Tibial artery (tissue), 4 donors: Measurements from ENCODE around the gene CLSTN1.

Experiments used
- DNase-seq, 2 donors: peaks; one replicate each; pipeline ENCODE4 v3.0.0-alpha.2; 2019
- H3K27ac ChIP-seq, 2 donors: fragments of 200-600 bp; sonication (generic) in 1 of 2; 1 replicate in 1 of 2; 2 replicates in 1 of 2; pipeline ENCODE4 v1.5.1; 2018 to 2019; ENCODE audit warnings: mild to moderate bottlenecking in 1 of 2
- H3K27me3 ChIP-seq, 2 donors: fragments of 200-600 bp; sonication (generic) in 1 of 2; one replicate each; pipeline versions ENCODE4 v1.5.1 to v1.6.0; 2016 to 2019
- H3K36me3 ChIP-seq, 3 donors: fragments of 200-600 bp; sonication (generic) in 2 of 3; one replicate each; pipeline ENCODE4 v1.5.1; 2016 to 2019; ENCODE audit warnings: mild to moderate bottlenecking in 2 of 3
- H3K4me1 ChIP-seq, 4 donors: fragments of 200-600 bp; sonication (generic) in 2 of 4; 1 replicate in 3 of 4; 2 replicates in 1 of 4; pipeline ENCODE4 v1.5.1; 2016 to 2019
- H3K4me3 ChIP-seq, 2 donors: fragments of 200-600 bp; sonication (generic) in 1 of 2; 1 replicate in 1 of 2; 2 replicates in 1 of 2; pipeline ENCODE4 v1.5.1; 2018 to 2019; ENCODE audit warnings: mild to moderate bottlenecking in 2 of 2
- H3K9me3 ChIP-seq, 3 donors: fragments of 200-600 bp; sonication (generic) in 1 of 3; one replicate each; pipeline ENCODE4 v1.5.1; 2016 to 2019
- CTCF ChIP-seq, 2 experiments: fragments of 200-600 bp in 1 of 2; fragments of 450-650 bp in 1 of 2; IDR thresholded peaks; one replicate each; pipeline ENCODE4 v1.5.1; 2017 to 2019; ENCODE audit warnings: antibody characterized with exemption in 2 of 2, mild to moderate bottlenecking in 1 of 2, moderate library complexity in 1 of 2
- intact Hi-C: fragments of 100-400 bp; cut with DNase I; formaldehyde crosslinking; loops from one replicate; pipeline ENCODE4 v1.15.0; 2023; ENCODE audit warnings: low total_unique reads

Gene CLSTN1

GRCh38 chr1:9737057-9737456 is 86.7 kb downstream of the CLSTN1 start:
- H3K4me1 ChIP-seq = no peaks in the 10 kb centered on the region
- intact Hi-C loops = no loop called here
- H3K36me3 ChIP-seq = peaks cover 86 to 100% (median 97%) of the 10 kb centered on the region in 3 donors
- no peak overlapping the region for H3K4me3 ChIP-seq
- no peak for TF ChIP-seq CTCF (IDR thresholded peaks at IDR 0.05)
- H3K27me3 ChIP-seq = no peaks in the 10 kb centered on the region
- H3K27ac ChIP-seq = no peak overlapping the region
- no peaks in the 10 kb centered on the region for H3K9me3 ChIP-seq
- no peak for DNase-seq

GRCh38 chr1:9736241-9736640 is 87.5 kb downstream of the CLSTN1 start:
- Histone ChIP-seq H3K27me3 (no peaks in the 10 kb centered on the region), H3K4me1 (no peaks in the 10 kb centered on the region), H3K27ac (no peak overlapping the region), H3K9me3 (no peaks in the 10 kb centered on the region), H3K36me3 (peaks cover 85 to 100% (median 99%) of the 10 kb centered on the region in 3 donors), H3K4me3 (no peak overlapping the region)
- TF ChIP-seq CTCF (IDR thresholded peaks at IDR 0.05) = no peak
- intact Hi-C loops = no loop called here
- DNase-seq = no peak

- no peak for DNase-seq
- peaks cover 85 to 100% (median 99%) of the 10 kb centered on the region in 3 donors for H3K36me3 ChIP-seq
- no peaks in the 10 kb centered on the region for H3K27me3 ChIP-seq
- no peak overlapping the region for H3K27ac ChIP-seq
- H3K9me3 ChIP-seq = no peaks in the 10 kb centered on the region
- no peak for TF ChIP-seq CTCF (IDR thresholded peaks at IDR 0.05)
- intact Hi-C loops = no loop called here
- H3K4me1 ChIP-seq = no peaks in the 10 kb centered on the region
- H3K4me3 ChIP-seq = no peak overlapping the region
Measured at GRCh38 chr1:9735800-9736199, 88.0 kb downstream of the CLSTN1 start.

GRCh38 chr1:9733160-9733789 is 90.5 kb downstream of the CLSTN1 start:
- Histone ChIP-seq H3K4me1 (no peaks in the 10 kb centered on the region), H3K9me3 (no peaks in the 10 kb centered on the region), H3K27ac (no peak overlapping the region), H3K27me3 (no peaks in the 10 kb centered on the region), H3K4me3 (no peak overlapping the region), H3K36me3 (peaks cover 85 to 100% (median 94%) of the 10 kb centered on the region in 3 donors)
- intact Hi-C loops = no loop called here
- TF ChIP-seq CTCF (IDR thresholded peaks at IDR 0.05) = no peak
- no peak for DNase-seq

GRCh38 chr1:9732123-9732971 is 91.4 kb downstream of the CLSTN1 start:
- TF ChIP-seq CTCF (IDR thresholded peaks at IDR 0.05) = no peak
- Histone ChIP-seq H3K36me3 (peaks cover 85 to 100% (median 92%) of the 10 kb centered on the region in 3 donors), H3K9me3 (no peaks in the 10 kb centered on the region), H3K27me3 (no peaks in the 10 kb centered on the region), H3K27ac (no peak overlapping the region), H3K4me1 (no peaks in the 10 kb centered on the region), H3K4me3 (no peak overlapping the region)
- intact Hi-C loops = no loop called here
- DNase-seq = no peak
